ENCODE results near the gene CDH13.

The CDH13 gene

DNA sequence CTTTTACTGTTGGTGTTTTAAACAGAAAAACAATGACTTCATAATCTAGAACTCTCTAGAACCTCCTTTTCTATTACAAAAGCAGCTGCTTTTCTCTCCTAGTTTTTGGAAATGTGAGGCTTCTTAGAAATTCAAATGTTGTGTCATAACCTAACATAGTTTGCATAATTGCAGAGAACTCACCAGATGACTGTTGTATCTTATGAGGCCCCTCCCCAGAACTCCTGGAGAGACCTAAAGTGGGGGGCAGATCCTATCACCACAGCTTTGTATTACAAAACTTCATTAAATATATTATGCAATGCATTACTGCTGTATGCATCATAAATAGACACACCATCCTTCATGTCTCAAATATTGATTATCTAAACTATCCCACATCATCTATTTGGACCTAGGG, 642.3 kb downstream of the CDH13 start:
- DNase-seq = no peak

DNA sequence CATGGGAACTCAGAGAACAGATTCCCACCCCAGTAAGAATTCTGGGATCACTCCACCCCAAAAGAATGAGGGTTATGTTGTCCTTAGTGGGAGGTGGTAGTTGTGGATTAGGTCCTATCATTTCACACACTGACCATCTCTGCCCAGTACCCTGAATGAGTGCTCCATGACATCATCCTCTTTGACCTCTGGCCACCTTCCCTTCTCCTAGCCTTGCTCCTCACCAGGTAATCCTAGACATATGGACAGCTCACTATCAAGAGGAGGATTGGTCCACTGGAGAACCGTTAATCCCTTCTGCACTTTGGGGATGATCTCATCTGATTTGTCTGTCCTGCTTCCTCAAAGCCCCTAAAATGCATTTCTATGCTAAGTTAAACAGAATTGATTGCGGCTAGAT, 642.8 kb downstream of the CDH13 start:
- no peak for DNase-seq

DNA sequence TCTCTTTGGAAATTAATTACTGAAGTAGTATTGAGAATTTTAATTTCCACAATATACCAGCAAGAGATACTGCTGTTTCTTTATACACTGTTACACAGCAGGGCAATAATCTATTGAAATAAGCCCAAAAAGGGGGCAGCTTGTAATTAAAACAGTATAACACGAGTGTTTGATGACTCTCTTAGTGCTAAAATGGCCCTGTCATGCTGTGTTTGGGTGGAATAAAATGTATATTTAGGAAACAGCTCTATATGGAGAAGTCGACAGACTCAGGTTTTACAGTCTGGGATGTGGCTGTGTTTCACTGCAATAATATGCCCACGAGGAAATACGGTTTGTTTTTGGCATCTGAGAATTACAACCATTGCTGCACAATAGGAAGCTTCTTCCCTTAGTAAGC, 643.3 kb downstream of the CDH13 start:
- no peak for DNase-seq

DNA sequence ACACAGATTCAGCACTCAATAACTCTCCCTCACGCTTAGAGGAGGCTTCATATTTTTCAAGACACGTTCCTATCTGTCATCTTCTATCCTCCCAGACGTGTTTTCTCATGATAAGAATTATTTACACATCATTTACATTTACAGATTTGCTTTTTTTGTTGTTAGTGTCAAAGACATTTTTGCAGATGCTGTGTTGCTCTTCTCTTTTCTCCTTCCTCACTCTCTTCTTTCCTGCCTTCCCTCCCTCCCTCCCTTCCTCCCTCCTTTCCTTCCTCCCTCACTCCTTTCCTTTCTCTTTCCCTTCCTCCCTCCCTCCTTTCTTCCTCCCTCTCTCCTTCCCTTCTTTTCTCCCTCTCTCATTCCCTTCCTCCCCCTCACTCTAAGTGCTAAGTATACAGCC, 643.9 kb downstream of the CDH13 start:
- DNase-seq = no peak

DNA sequence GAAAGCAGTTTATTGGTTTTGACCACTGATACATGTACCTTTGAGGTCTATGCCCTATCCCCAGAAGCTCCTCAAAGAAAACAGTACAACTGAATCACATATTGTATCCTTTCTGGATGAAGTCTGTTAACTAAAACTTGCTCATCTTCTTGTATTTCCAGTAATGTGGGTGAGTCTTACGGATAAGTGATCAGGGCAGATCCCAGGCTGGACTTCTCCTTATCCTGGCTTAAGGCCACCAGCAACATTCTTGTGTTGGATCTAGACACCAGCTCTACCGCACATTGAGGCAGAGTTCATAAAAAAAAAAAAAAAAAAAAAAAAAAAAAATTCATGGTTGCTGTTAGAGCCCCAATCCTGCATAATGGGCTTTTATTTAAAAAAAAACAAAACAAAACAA, 644.4 kb downstream of the CDH13 start:
- no peak for DNase-seq

DNA sequence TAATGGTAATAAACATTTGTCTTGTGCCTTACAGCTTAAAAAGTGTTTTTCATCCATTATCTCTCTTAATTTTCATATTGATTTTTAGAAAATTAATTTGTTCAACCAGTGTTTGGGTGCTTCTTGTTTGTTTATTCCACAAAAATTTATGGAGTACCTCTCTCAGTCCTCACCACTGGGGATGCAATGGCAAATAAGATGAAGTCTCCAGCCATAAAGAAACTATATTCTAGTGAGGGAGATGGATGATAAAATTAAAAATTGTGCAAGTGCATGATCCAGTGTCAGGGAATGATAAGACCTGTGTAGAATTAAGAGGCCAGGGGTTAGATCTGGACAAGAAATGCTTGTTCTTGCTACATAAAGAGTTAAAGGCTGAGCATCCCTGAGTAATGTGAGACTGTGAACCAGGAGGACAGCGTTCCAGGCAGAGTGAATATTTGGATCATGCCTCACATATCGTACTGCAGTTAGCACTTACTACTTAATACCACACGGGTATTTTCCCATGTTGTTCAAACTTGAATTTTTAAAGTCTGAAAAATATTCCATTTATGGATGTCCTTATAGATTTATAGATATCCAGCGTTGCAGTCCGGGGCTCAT, 645.3 kb downstream of the CDH13 start:
- DNase-seq = no peak

DNA sequence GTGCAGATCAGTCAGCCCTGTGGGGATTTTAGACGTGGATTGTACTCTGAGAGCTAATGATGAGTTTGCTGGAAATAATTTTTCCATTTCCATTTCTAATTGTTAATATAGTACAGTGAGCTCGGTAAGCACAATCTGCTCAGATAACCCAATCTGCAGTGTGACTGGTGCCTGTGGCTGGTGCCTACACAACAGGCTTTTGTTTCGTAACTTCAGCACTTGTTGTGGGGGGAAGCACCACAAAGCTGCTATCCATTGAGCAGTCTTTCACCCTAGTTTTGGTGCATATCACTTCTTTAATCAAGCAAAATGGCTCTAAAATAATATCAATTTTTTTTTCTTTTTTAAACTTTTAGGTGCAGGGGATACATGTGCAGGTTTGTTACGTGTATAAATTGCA, 646.1 kb downstream of the CDH13 start:
- DNase-seq = no peak

DNA sequence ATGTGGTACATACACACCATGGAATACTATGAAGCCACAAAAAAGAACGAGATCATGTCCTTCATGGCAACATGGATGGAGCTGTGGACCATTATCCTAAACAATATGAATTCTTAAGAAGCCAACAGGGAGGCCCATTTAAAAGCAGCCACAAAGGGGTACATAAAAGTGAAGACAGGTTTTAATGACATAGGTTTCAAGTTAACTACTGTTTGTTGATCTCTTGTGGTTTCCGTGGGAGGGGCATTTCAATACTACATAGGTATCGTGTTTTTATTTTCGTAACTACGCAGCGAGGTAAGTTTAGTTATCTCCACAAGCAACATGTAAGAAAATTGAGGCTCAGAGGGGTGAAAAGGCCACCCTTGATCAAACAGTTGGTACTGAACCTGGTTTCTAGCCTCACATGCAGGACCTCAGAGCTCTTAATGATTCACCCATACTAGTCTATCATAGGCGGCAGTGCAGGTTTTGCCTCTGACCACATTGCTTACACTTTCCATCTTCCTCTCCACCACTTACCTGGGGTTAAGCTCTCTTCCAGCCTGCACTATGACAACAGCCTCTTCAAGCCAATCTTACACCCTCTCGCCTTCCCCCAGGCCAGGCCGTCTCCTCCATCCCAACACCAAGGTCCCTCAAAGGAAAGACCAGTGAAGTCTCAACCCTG, 646.9 kb downstream of the CDH13 start:
- no peak for DNase-seq

DNA sequence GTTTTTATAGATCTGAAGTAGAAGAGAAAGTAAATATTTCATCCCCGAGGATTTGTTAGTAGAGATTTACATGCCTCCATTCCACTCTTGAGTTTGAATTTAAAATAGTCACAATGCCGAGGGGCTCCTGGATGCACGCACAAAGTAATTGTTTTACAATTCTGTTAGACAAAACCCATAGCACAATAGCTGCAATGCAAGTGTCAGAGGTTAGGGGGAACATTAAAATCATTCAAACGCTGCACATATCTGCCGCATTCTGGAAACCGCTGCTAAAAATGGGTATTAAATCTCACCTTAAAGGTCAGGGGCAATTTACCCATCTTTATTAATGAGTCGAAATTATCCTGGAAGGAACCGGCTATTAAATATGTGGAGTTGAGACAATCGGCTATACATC, 652.5 kb downstream of the CDH13 start:
- no peak for DNase-seq

DNA sequence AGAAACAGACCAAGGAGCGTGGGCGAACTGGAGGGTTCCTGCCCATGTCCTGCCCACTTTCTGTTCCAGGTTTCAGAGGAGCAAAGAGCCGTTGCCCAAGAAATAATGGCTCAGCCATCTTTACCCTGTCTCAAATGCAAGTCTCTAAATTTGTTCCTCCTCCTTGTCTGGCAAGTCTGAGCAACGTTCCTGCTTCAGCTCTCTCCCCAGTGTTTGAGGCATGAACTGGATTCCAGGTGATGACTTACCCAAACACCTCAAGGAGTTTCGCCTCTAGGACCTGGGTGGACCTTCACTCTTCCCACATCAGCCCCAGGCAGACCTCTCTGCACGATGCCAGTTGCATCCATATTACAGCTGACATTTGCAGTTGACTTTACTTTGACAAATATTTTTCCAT, 659.2 kb downstream of the CDH13 start:
- no peak for DNase-seq

DNA sequence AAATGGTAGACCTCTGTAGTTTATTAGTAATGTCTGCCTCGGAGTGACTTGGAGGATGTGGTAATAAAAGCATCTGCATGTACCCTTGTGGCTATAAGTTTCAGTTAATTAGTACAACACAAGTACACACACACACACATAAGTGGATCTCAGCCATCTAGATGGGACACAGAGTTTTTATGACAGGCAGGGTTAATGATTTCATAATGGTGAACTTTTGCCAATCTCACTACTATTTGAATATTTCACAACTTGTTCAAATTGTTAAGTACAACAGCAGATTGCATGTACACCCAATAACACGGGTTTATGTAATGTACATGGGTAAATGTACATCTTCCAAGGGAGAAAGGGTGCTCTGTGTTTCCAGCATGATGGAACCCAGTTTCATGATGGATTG, 669.7 kb downstream of the CDH13 start:
- no peak for DNase-seq

DNA sequence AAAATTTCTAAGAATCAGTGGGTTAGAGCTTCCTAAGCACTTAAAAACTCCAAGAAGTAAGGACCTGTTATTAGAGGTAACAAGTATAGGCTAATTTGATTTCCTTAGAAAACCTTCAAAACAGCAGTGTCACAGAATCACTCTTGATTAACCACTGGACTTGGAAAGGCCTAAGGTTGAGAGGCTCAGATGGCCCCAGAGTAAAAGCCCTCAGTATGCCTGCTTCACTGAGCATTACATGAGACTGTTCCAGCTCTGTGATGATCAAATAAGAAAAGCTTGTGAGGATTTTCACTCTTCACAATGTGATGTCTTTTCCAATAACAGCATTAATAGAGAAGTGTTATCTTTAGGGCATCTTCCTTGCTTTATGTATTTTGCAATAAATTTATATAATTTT, 671.8 kb downstream of the CDH13 start:
- no peak for DNase-seq

DNA sequence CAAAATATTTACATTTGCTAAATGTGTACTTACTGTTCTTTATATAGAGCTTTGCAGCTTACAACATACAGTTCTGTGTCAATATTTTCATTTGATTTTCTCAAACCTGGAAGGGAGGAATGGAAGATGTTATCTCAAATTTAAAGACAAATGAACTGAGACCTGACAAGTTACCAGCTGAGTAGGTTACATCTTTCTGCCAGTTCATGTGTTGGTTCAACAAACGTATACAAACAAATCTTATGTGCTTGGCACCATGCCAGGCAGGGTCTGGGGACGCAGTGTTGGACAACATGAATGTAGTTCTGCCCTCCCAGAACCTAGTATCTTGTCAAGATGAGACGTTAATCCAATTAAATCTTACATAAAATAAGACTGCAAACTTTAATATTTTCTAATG, 673.6 kb downstream of the CDH13 start:
- no peak for DNase-seq

DNA sequence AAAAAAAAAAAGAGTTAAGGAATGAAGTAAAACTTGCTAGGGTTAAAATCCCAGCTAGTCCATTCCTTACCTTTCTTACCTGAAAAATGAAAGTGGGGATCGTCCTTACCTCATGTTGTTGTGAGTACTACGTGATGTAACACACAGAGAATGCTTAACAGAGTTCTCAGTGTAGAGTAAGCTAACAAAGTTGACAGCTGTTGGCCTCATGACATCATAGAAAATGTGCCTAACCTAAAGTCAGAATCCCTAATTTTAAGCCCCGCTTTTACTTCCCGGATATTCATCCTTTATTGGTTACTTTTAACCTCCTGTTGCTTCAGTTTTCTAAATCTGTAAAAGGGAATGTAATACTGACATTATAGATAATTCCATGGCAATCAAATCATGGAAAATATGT, 675.2 kb downstream of the CDH13 start:
- DNase-seq = no peak

DNA sequence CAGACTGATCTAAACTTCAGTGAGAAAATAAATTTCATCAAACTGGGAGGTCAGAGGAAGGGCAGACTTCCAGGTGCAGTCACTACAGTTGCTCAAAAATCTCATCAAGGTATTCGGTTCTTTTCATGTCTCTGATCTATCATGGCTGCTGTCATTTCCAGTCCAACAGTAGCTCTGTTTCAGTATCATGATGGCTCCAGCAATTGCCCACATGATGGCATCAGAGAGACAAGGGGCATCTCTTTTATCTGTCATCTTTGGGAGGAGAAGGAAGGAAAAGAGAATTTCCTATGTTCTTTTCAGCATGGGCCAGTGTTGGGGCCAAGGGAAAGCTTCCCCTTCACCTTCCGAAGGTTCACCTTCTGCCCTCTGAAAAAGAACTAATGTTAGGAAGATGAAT, 676.1 kb downstream of the CDH13 start:
- DNase-seq = no peak

DNA sequence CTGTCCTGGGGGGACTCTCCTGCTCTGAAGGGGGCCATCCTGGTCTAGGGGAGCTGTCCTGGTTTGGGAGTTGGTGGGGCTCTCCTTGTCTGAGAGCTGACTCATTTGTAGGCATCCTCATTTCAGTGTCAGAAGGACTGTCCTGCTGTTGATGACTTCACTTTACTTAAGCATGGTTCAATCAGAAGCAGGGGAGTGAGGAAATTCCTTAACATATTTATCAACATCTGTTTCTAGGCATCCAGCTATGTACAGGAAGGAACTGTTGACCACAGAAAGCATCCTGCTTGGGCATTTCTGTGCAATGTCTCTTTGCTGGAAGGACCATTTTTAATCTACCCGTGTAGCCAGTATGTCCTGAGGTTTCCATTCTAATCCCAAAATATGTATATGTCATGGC, 678.3 kb downstream of the CDH13 start:
- no peak for DNase-seq

DNA sequence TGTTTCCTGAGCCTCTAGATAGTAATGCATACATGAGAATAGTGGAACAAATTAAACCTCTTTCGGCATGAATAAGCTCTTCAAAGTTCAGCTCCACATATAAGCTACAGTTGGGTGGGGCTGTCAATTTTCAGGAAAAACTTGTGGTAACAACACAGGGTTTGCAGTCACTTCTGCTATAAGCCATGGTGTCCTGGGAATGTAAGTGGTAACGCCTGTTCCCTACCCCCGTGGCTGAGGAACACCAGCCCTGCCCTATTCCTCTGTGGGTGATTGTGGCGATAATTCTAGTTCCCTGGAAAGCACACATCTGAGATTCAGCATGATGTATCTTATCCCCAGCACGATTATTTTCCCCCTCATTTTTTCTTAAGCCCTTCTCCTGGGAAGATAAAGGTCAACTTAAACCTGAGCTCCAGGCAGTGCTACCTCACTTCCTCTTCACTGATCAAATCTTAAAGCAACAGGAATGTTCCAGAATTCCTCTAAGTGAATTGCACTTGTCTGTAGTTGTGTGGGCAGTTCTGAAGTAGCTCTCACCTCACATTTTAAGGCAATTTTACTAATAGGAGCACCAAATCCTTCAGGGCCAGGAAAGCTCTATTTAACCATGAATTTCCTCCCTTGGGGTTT, 680.3 kb downstream of the CDH13 start:
- DNase-seq = no peak

DNA sequence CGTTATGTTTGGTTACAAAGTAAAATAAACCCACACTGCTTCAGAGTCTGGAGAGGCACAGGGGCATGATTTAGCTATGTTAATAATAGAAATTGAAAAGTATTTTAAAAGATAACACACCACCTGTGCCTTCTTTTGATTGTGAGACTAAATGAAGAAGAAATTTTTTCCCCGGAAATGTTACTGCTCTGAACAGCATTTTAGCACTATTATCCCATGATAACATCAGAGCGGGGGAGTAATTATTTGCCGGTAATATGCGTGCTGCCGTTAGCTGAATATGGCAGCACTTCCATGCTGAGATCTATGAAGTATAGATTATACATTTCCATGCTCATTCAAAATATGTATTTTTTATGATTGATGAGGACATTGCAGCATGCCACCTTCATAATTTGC, 680.8 kb downstream of the CDH13 start:
- DNase-seq = no peak

DNA sequence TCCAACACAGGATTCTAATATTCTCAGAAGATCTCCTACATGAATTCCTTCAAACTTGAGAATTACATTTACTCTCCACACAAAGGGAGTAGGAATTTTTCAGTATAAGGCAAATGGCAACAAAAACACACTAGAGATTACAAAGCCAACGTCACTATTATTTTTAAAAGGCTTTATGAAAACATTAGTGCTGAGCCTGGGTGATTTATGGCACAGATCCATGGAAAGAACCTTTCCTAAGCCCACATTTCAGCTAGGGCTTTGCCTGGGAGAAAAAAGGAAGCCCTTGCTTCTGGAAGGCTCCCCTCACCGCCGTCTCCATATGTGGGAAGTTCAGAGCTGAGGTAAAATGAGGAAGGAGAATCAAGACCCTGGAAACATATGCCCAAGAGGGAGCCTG, 681.6 kb downstream of the CDH13 start:
- DNase-seq = no peak

DNA sequence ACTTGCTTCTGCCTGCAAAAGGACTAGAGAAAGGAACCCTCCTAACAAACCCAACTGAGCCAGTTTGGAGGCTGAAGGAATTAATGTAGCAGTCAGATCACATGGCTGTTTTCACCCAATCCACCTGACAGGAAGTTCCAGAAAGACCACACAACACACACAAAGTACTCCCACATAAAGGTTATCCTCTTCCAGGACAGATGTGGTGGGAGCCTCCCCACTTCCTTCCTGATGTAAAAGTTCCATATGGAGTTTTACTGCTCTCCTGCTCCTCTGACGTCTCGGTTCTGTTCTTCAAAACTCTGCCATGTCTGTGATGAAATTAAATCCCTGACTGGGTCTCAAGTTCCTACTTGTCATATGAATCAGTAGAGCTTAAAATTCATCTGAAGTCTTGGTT, 684.0 kb downstream of the CDH13 start:
- DNase-seq = no peak

DNA sequence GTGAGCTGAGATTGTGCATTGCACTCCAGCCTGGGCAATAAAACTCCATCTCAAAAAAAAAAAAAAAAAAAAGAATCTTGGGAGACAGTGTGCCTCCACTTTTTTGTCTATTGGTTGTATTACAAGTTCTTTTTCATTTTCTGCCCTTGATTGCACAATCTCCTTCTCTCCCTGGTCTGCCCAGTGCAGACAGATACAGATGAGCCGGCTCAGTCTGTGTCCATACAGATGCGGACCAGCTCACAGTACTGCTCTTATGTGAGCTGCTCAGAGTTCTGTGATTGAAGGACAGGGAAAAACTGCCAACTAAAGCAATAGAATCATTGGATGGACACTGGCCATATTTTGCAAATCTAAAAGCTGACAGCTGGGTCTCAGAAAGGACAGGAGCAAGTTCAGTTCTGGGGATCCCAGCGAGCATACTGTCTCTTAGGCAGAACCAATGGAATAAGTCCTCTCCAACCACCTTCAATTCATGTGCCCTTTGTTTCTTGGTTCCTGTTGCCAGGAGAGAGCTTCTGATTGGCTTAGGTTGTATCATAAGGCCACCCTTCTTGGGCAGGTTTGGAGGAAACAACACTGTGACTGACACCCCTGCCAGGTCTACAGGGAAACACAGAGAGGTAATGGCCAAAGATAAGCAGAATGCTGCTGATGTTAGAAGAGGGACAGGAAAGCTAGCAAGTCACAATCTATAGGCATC, 685.4 kb downstream of the CDH13 start:
- DNase-seq = no peak

DNA sequence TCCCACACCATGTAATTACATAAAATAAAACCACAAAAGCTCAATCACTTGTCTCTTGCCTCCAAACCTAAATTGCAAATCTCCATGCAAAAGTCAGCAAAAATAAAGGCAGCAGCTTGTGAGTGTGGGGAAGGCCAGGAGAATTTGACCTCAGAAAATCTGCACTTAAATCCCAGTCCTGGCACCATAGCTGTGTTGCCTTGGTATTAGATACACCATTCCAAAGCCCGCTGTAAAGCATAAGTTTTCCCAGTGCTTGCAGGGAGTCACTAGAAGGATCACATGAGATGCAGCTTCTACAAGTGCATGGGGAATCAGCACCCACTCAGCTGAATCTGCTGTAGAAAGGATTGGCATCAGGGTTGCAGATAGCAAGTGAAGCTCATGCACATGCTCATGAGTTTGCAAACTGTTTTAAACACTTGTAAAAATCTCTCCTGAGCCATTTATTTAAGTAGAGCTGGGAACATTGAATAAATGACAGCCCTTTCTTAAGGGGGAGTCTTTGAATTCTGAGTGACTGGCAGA, 686.0 kb downstream of the CDH13 start:
- DNase-seq = no peak

DNA sequence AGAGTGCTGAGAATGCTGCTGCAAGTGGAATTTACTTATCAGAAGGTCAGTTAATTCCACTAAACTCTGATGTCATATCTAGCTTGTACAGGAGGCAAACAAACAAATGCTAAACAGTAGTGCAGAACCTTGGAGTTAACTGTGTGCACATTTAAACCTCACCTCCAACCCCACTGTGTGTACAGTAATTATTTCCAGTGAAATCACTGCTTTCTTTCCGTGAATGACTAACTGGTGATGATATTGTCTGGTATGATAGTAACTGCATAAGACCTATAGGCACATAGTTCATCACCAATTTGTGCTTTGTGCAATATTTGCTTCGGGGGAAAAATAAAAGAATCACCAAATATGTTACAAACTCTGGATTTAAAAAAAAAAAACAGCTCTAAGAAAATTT, 688.5 kb downstream of the CDH13 start:
- DNase-seq = no peak

DNA sequence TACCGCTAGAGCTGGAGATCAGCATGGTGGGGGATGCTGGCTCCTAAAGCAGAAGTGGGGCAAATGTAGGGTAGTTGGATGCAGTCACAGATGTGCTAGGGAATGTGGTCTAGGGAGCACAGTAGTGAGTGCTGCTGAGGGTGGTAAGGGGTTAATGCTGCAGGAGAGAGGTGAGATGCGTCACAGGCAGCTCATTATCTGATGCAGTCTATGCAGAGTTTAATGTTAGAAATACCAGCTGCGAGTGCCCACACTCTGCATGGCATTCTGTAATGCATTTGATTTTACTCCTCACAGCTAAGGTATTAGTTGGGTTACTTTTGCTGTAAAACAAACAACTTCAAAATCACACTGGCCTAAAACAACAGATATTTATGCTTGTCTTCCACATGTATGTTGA, 689.7 kb downstream of the CDH13 start:
- DNase-seq = no peak

All from activated CD4-positive, alpha-beta T cell treated with anti-CD3 and anti-CD28 coated beads, Interleukin-2, amount 50 U/mL, for 16 hours (primary cell).